ENCODE results near the gene ASIC1.

ASIC1 gene

GRCh38 chr12:50090391-50090790 is 33.0 kb downstream of the ASIC1 start:
- peaks cover 77% of the 10 kb centered on the region for H3K36me3 ChIP-seq (ENCODE audit: insufficient read depth, low read length)

DNA sequence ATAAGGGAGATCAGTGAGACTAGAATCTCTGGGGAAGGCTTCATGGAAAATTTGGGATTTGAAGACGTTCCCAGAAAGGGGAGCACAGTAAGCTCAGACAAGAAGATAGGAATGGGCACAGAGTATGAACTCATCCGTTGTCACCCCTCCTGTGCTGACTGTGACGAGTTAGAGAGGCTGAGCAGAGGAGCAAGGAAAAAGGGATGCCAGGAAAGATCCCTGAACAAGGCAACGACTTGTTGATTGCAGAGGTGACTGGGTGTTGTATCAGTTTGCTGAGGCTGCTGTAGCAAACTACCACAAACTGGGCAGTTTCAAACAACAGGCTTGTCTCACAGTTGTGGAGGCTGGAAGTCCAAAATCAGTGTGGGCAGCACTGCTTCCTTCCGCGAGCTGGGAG is 40.6 kb downstream of the ASIC1 start:
- TF ChIP-seq, protein P1, sequence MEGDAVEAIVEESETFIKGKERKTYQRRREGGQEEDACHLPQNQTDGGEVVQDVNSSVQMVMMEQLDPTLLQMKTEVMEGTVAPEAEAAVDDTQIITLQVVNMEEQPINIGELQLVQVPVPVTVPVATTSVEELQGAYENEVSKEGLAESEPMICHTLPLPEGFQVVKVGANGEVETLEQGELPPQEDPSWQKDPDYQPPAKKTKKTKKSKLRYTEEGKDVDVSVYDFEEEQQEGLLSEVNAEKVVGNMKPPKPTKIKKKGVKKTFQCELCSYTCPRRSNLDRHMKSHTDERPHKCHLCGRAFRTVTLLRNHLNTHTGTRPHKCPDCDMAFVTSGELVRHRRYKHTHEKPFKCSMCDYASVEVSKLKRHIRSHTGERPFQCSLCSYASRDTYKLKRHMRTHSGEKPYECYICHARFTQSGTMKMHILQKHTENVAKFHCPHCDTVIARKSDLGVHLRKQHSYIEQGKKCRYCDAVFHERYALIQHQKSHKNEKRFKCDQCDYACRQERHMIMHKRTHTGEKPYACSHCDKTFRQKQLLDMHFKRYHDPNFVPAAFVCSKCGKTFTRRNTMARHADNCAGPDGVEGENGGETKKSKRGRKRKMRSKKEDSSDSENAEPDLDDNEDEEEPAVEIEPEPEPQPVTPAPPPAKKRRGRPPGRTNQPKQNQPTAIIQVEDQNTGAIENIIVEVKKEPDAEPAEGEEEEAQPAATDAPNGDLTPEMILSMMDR (IDR thresholded peaks at IDR 0.05; ENCODE audit: low read length), result no peak
- TF ChIP-seq EZH2 (IDR thresholded peaks at IDR 0.05; ENCODE audit: borderline replicate concordance, low read length), result no peak
- Histone ChIP-seq H4K20me1 (ENCODE audit: insufficient read depth, low read length) (no peaks in the 10 kb centered on the region), H3K27me3 (ENCODE audit: insufficient read depth, low read length) (no peaks in the 10 kb centered on the region), H3F3A (ENCODE audit: insufficient read depth, low read length) (no peaks in the 10 kb centered on the region), H3K4me1 (ENCODE audit: insufficient read depth, low read length, severe bottlenecking) (no peaks in the 10 kb centered on the region), H3K36me3 (ENCODE audit: insufficient read depth, low read length) (peaks cover 83% of the 10 kb centered on the region), H3K9ac (ENCODE audit: low read length) (no peak overlapping the region), H3K9me3 (ENCODE audit: low read length) (no peaks in the 10 kb centered on the region), H3K4me3 (ENCODE audit: low read depth, low read length, poor library complexity, severe bottlenecking) (no peak overlapping the region), H3K27ac (ENCODE audit: low read depth, low read length, poor library complexity, severe bottlenecking) (no peak overlapping the region), H3K79me2 (ENCODE audit: insufficient read depth, low read length) (no peaks in the 10 kb centered on the region), H3K9me2 (ENCODE audit: low read depth, low read length) (no peaks in the 10 kb centered on the region), H2AFZ (ENCODE audit: low read length) (no peak overlapping the region), H3K4me2 (ENCODE audit: low read length) (no peak overlapping the region)

More at GRCh38 chr12:50090391-50090790, 33.0 kb downstream of the ASIC1 start:
- peaks cover 5% of the 10 kb centered on the region for H3K4me1 ChIP-seq (ENCODE audit: insufficient read depth, low read length, severe bottlenecking)
- H3K79me2 ChIP-seq (ENCODE audit: insufficient read depth, low read length), result no peaks in the 10 kb centered on the region
- H2AFZ ChIP-seq (ENCODE audit: low read length), result no peak overlapping the region
- no peaks in the 10 kb centered on the region for H3K27me3 ChIP-seq (ENCODE audit: insufficient read depth, low read length)
- no peaks in the 10 kb centered on the region for H4K20me1 ChIP-seq (ENCODE audit: insufficient read depth, low read length)
- no peak for TF ChIP-seq EZH2 (IDR thresholded peaks at IDR 0.05; ENCODE audit: borderline replicate concordance, low read length)
- TF ChIP-seq, protein P1 (IDR thresholded peaks at IDR 0.05; ENCODE audit: low read length), result no peak
- no peak overlapping the region for H3K4me2 ChIP-seq (ENCODE audit: low read length)
- no peak overlapping the region for H3K27ac ChIP-seq (ENCODE audit: low read depth, low read length, poor library complexity, severe bottlenecking)
- no peaks in the 10 kb centered on the region for H3K9me2 ChIP-seq (ENCODE audit: low read depth, low read length)
- H3F3A ChIP-seq (ENCODE audit: insufficient read depth, low read length), result no peaks in the 10 kb centered on the region
- no peak overlapping the region for H3K4me3 ChIP-seq (ENCODE audit: low read depth, low read length, poor library complexity, severe bottlenecking)
- H3K9ac ChIP-seq (ENCODE audit: low read length), result no peak overlapping the region
- H3K9me3 ChIP-seq (ENCODE audit: low read length), result no peaks in the 10 kb centered on the region

DNA sequence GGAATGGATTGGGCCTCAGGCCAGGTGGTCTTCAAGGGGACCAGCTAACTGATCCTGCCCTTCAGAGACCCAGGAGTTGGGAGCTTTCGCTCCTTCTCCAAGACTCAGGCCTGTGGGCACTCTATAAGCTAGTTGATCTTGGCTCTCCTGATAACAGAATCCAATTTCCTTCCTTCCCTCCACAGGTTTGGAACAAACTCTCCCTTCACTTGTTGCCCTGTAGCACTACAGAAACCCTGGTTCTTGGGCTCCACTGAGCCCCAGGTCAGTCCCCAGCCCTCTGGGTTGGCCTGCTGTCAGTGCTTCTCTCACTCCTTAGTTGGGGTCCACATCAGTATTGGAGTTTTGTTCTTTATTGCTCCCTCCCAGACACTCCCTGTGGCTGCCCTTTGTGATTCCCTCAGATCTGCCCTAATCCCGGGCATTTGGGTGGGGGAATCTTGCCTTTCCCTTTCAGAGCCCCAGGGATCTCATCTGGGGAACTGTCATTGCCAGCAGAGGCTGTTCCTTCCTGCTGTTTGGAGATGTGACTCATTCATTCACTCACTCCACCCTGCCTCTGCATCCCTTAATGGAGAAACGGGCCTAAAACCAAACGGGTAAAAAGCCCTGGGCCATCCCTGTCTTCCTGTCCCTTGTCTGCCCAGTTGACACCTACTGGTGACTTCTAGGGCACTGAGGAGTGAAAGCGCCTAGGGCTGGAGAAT is 42.1 kb downstream of the ASIC1 start:
- TF ChIP-seq, protein P1 (IDR thresholded peaks at IDR 0.05; ENCODE audit: low read length), result no peak
- Histone ChIP-seq H3K9me2 (ENCODE audit: low read depth, low read length) (no peaks in the 10 kb centered on the region), H3K27me3 (ENCODE audit: insufficient read depth, low read length) (no peaks in the 10 kb centered on the region), H3K4me1 (ENCODE audit: insufficient read depth, low read length, severe bottlenecking) (peaks cover 6% of the 10 kb centered on the region), H4K20me1 (ENCODE audit: insufficient read depth, low read length) (no peaks in the 10 kb centered on the region), H3K9me3 (ENCODE audit: low read length) (no peaks in the 10 kb centered on the region), H2AFZ (ENCODE audit: low read length) (no peak overlapping the region), H3K4me3 (ENCODE audit: low read depth, low read length, poor library complexity, severe bottlenecking) (no peak overlapping the region), H3F3A (ENCODE audit: insufficient read depth, low read length) (no peaks in the 10 kb centered on the region), H3K79me2 (ENCODE audit: insufficient read depth, low read length) (no peaks in the 10 kb centered on the region), H3K27ac (ENCODE audit: low read depth, low read length, poor library complexity, severe bottlenecking) (no peak overlapping the region), H3K4me2 (ENCODE audit: low read length) (no peak overlapping the region), H3K9ac (ENCODE audit: low read length) (no peak overlapping the region), H3K36me3 (ENCODE audit: insufficient read depth, low read length) (peaks cover 71% of the 10 kb centered on the region)

All from OCI-LY1 (cell line).